Suprapubic skin (tissue), 4 donors: ENCODE results near the gene CARMIL3. TPM values are rescaled to one million over a fixed set of nuclear protein-coding genes. Genes with fewer than 3 reads are reported as not detected.
"Not testable (repeated sequence)": the region's sequence is repeated elsewhere in the genome, so short reads cannot be mapped to it uniquely, and the experiment has no call there.

Experiments used
- DNase-seq, 2 donors: peaks; one replicate each; pipeline ENCODE4 v3.0.0-alpha.2; 2019; ENCODE audit warnings: low spot score in 2 of 2
- H3K27ac ChIP-seq: fragments of 200-600 bp; sonication (generic); one replicate; pipeline ENCODE4 v1.5.1; 2019
- H3K27me3 ChIP-seq: fragments of 200-600 bp; sonication (generic); one replicate; pipeline ENCODE4 v1.5.1; 2019
- H3K36me3 ChIP-seq: fragments of 200-600 bp; sonication (generic); one replicate; pipeline ENCODE4 v1.5.1; 2019
- H3K4me1 ChIP-seq: fragments of 200-600 bp; sonication (generic); one replicate; pipeline ENCODE4 v1.5.1; 2019
- H3K4me3 ChIP-seq: fragments of 200-600 bp; sonication (generic); one replicate; pipeline ENCODE4 v1.5.1; 2019; ENCODE audit warnings: mild to moderate bottlenecking
- H3K9me3 ChIP-seq: fragments of 200-600 bp; sonication (generic); one replicate; pipeline ENCODE4 v1.5.1; 2019
- EP300 ChIP-seq: sonication (generic); formaldehyde crosslinking; IDR thresholded peaks from one replicate; pipeline ENCODE4 v1.6.1; 2017; ENCODE audit warnings: antibody characterized with exemption
- POLR2A ChIP-seq, 2 donors: fragments of 450-650 bp; IDR thresholded peaks; one replicate each; pipeline ENCODE4 v1.6.1; 2017; ENCODE audit warnings: antibody characterized with exemption in 2 of 2, mild to moderate bottlenecking in 2 of 2, moderate library complexity in 2 of 2
- POLR2AphosphoS5 ChIP-seq, 3 donors: sonication (generic); formaldehyde crosslinking; IDR thresholded peaks; one replicate each; pipeline ENCODE4 v1.6.1; 2017; ENCODE audit warnings: antibody characterized with exemption in 3 of 3
- WGBS: methylation state at CpG from one replicate; pipeline ENCODE4 v1.1.5; 2018; 5-methylcytosine and 5-hydroxymethylcytosine counted together
- total RNA-seq, 4 donors: library from RNA; depleted of rRNA; stranded (reverse); fragments of >200 nt; gene quantifications; one replicate each; pipeline ENCODE4 v1.1.0, GENCODE V29; 2016
- TF ChIP-seq, protein P1 (sequence below), 2 donors: fragments of 200-600 bp in 1 of 2; fragments of 450-650 bp in 1 of 2; sonication (generic) in 1 of 2; IDR thresholded peaks; one replicate each; pipeline ENCODE4 v1.5.1; 2016 to 2019; ENCODE audit warnings: antibody characterized with exemption in 2 of 2, mild to moderate bottlenecking in 1 of 2, moderate library complexity in 1 of 2

Gene CARMIL3
- total RNA-seq, 4 donors from 2014 or later = 5.9 to 11.2 (median 7.7) TPM

DNA sequence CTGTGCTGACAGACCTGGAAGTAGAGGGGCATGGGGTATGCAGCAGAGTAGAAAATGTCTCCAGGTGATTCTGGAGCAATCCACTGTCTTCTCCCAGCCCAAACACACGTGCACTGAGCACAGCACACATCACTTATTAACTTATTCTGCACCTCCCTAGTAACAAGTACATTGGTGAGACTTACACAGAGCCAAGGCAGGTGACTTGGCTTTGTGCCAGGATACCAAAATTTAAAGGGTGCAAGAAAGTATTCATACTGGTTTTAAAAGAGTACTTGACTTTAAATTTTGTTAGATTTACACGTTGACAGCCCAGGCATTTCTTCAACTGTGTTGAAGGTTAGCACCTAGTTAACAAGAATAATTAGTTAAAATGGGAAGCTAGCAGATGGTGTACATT lies 11.1 kb upstream of the CARMIL3 start:
- no peak overlapping the region for H3K4me3 ChIP-seq
- peaks cover 28% of the 10 kb centered on the region for H3K4me1 ChIP-seq
- TF ChIP-seq POLR2A (IDR thresholded peaks at IDR 0.05) (no peak), EP300 (no peak), POLR2AphosphoS5 (IDR thresholded peaks at IDR 0.05) (no peak)
- TF ChIP-seq, protein P1, sequence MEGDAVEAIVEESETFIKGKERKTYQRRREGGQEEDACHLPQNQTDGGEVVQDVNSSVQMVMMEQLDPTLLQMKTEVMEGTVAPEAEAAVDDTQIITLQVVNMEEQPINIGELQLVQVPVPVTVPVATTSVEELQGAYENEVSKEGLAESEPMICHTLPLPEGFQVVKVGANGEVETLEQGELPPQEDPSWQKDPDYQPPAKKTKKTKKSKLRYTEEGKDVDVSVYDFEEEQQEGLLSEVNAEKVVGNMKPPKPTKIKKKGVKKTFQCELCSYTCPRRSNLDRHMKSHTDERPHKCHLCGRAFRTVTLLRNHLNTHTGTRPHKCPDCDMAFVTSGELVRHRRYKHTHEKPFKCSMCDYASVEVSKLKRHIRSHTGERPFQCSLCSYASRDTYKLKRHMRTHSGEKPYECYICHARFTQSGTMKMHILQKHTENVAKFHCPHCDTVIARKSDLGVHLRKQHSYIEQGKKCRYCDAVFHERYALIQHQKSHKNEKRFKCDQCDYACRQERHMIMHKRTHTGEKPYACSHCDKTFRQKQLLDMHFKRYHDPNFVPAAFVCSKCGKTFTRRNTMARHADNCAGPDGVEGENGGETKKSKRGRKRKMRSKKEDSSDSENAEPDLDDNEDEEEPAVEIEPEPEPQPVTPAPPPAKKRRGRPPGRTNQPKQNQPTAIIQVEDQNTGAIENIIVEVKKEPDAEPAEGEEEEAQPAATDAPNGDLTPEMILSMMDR (IDR thresholded peaks at IDR 0.05) = no peak
- H3K27me3 ChIP-seq = no peaks in the 10 kb centered on the region
- no peaks in the 10 kb centered on the region for H3K9me3 ChIP-seq
- H3K27ac ChIP-seq = no peak overlapping the region
- no peak for DNase-seq
- 49% methylated on average over 2 of the region's 2 CpGs for WGBS
- H3K36me3 ChIP-seq = no peaks in the 10 kb centered on the region

DNA sequence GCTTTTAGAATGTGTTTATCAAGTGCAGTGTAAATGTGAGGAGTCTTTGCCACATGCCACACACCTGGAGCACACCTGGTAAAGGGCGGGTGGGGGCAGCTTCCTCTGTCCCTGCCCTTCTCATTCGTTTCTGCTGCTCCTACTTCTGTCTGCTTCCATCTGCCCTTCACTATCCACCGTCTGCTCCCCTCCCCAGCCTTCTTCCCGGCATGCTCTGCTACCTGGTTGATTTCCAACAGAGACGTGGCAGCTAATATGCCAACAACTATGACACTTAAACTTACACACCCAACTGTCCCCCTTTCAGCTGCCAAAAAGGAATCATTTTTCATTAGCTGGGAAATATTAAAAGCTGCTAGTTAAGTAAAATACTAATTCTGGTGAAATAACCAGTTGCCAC lies 9.1 kb upstream of the CARMIL3 start:
- Histone ChIP-seq H3K9me3 (no peaks in the 10 kb centered on the region), H3K27ac (no peak overlapping the region), H3K4me1 (peaks cover 10% of the 10 kb centered on the region), H3K27me3 (no peaks in the 10 kb centered on the region), H3K36me3 (no peaks in the 10 kb centered on the region), H3K4me3 (no peak overlapping the region)
- 19% methylated on average over 5 of the region's 5 CpGs for WGBS
- TF ChIP-seq, protein P1 (IDR thresholded peaks at IDR 0.05) = no peak
- TF ChIP-seq EP300 (no peak), POLR2AphosphoS5 (IDR thresholded peaks at IDR 0.05) (no peak)
- no peak for DNase-seq

DNA sequence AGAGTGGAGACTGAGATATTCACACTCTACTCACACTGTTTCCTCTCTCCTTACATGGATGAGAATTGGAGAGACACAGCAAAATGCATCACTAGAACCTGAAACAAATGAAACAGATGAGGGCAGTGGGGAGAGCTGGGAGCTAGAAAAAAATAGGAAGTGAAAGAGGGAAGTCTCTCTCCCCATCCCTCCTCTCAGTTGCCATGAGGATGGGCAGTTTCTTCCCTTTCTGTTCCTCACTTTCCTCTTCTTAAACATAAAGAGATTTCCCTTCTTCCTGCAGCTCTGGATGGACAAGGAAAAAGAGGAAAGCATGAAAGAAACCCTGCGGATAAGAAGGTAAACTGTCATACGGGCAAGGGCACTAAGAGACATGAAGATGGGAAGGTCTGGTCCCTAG lies 2.8 kb upstream of the CARMIL3 start:
- 84% methylated on average over 2 of the region's 2 CpGs for WGBS
- not testable (repeated sequence) for DNase-seq, H3K27me3 ChIP-seq, H3K36me3 ChIP-seq, H3K9me3 ChIP-seq, H3K4me3 ChIP-seq, H3K27ac ChIP-seq
- peaks cover 17% of the 10 kb centered on the region for H3K4me1 ChIP-seq

DNA sequence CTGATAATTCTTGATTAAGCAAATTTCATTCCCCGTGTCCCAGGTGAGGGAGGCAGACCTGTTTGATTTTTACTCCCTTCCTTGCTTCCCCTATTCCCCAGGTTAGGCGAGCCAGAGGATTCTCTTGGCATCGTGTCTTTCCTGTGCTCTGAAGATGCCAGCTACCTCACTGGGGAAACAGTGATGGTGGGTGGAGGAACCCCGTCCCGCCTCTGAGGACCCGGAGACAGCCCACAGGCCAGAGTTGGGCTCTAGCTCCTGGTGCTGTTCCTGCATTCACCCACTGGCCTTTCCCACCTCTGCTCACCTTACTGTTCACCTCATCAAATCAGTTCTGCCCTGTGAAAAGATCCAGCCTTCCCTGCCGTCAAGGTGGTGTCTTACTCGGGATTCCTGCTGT lies 1.1 kb upstream of the CARMIL3 start:
- Histone ChIP-seq H3K27ac (peak overlapping the region; percentile 74), H3K4me1 (peaks cover 17% of the 10 kb centered on the region)
- not testable (repeated sequence) for H3K36me3 ChIP-seq, H3K4me3 ChIP-seq, H3K9me3 ChIP-seq, H3K27me3 ChIP-seq, DNase-seq
- 43% methylated on average over 8 of the region's 8 CpGs for WGBS

DNA sequence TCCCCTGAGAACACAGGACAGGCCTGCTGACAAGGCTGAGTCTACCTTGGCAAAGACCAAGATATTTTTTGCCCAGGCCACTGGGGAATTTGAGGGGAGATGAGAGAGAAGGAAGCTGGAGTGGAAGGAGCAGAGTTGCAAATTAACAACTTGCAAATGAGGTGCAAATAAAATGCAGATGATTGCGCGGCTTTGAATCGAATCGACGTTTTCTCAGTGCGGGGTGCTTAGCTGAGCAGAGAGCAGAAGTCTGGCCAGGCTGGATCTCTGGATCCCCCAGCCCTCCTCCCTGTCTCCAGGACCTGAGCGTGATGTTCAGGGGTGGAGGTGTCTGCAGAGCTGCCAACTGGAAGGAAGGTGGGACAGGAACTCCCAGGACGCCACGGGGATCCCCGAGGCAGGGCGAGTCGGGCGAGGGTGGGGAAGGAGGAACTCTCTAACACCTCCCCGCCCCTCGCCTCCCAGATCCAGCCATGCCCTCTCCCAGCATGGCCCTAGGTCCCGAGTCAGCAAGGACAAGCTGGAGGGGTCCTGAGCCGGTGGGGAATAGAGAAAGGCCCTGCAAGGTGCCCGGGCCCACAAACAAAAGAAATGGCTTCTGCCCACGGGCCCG lies 527 bp upstream of the CARMIL3 start:
- no peaks in the 10 kb centered on the region for H3K27me3 ChIP-seq
- peak overlapping the region; percentile 74 for H3K27ac ChIP-seq
- 18% methylated on average over 7 of the region's 20 CpGs for WGBS
- no peaks in the 10 kb centered on the region for H3K9me3 ChIP-seq
- H3K4me3 ChIP-seq = peak overlapping the region; percentile 57
- DNase-seq = no peak
- H3K36me3 ChIP-seq = no peaks in the 10 kb centered on the region
- TF ChIP-seq, protein P1 (IDR thresholded peaks at IDR 0.05) = no peak
- TF ChIP-seq POLR2AphosphoS5 (IDR thresholded peaks at IDR 0.05) = peak in 1 of 3 donors; percentile 16
- peaks cover 17% of the 10 kb centered on the region for H3K4me1 ChIP-seq

DNA sequence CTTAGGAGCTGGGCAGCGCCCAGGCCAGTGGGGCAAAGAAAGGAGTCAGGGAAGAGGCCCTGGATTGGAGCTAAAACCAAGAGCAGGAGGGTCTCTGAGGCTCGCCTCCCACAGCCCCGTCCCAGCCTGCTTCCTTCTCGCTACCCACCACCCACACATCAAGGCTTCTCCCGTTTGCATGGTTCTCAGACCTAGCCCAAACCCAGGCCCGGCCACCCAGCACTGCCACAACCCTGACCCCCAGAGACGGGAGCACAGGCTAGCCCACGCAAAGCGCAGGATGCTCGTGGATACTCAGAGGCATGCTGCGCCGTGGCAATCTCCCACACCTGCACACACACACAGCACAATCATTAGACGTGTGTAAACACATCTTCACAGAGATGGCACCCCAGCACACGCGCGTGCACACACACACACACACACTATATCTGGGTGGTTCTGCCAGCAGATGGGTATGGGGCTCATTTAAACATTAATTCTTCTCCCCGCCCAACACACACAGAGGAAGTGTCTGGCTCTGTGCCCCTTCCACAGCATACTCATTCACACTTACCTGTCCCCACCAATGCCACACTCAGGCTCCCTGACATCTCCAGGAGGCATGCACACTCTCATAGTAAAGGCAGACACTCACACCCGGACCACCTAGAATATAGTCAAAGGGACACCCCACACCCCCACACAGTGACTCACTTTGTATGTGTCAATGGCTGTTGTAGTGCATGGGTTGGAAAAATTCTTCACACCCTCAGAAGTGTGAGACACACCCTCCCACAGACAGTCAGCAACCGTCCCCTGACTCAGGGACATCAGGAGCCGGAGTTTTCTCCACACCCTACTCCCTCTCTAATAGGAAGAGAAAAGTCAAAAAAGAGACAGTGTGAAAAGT lies 1.1 kb downstream of the CARMIL3 start:
- H3K36me3 ChIP-seq = no peaks in the 10 kb centered on the region
- no peaks in the 10 kb centered on the region for H3K9me3 ChIP-seq
- H3K27ac ChIP-seq = no peak overlapping the region
- H3K4me1 ChIP-seq = peaks cover 17% of the 10 kb centered on the region
- peak overlapping the region; percentile 57 for H3K4me3 ChIP-seq
- 66% methylated on average over 16 of the region's 20 CpGs for WGBS
- TF ChIP-seq POLR2A (IDR thresholded peaks at IDR 0.05) (no peak), EP300 (no peak)
- TF ChIP-seq, protein P1 (IDR thresholded peaks at IDR 0.05) = no peak
- DNase-seq = peak in 1 of 2 donors; percentile 51
- no peaks in the 10 kb centered on the region for H3K27me3 ChIP-seq
